Stromal cell of bone marrow (primary cell): ENCODE measurements around the gene GMIP.
"Not testable (repeated sequence)": the region's sequence is repeated elsewhere in the genome, so short reads cannot be mapped to it uniquely, and the experiment has no call there.

Source experiments
- DNase-seq: peaks from one replicate; pipeline ENCODE4 v3.0.0-alpha.2; 2012; ENCODE audit warnings: low read depth

The GMIP gene, protein sequence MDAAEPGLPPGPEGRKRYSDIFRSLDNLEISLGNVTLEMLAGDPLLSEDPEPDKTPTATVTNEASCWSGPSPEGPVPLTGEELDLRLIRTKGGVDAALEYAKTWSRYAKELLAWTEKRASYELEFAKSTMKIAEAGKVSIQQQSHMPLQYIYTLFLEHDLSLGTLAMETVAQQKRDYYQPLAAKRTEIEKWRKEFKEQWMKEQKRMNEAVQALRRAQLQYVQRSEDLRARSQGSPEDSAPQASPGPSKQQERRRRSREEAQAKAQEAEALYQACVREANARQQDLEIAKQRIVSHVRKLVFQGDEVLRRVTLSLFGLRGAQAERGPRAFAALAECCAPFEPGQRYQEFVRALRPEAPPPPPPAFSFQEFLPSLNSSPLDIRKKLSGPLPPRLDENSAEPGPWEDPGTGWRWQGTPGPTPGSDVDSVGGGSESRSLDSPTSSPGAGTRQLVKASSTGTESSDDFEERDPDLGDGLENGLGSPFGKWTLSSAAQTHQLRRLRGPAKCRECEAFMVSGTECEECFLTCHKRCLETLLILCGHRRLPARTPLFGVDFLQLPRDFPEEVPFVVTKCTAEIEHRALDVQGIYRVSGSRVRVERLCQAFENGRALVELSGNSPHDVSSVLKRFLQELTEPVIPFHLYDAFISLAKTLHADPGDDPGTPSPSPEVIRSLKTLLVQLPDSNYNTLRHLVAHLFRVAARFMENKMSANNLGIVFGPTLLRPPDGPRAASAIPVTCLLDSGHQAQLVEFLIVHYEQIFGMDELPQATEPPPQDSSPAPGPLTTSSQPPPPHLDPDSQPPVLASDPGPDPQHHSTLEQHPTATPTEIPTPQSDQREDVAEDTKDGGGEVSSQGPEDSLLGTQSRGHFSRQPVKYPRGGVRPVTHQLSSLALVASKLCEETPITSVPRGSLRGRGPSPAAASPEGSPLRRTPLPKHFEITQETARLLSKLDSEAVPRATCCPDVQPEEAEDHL

DNA sequence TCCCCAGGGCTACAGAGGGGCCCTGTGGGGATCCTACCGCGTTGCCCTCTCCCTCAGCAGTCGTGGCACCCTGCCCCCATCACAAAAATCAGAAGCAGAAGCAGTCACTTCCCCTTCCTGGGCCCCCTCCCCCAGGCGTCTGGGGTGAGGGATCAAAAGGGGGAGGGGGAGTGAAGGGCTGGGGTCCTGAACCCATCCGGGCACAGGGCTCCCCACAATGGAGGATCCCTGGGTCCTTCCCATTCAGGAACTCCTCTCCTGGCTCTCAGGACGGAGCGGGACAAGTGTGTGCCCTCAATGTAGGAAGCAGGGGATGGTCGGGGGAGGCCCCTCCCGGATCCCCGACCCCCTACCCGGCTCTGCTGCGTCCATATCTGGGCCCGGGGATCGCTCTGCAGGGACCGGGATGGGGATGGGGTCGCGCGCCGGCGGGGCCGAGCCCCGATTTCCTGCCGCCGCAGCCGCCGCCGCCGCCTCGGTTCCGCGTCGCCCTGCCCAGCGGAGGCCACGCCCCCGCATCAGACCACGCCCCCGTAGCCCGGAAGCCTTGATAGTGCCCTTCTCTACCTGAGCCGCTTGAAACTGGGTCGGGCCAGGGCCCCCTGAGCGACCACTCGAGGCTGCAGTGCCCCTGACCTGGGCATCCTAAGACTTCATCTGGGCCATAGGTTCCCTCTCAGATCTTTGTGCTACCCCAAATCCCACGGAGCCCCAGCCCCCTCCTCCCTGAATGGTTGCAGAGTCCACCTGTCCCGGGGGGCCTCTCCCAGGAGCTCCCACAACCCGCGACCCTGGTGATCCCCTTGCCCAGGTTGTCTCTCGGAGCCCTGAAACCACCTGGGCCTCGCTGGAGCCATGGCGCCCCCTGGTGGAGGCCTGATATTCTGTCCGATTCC is at the start of gene GMIP:
TSS of gene GMIP (minus strand) at position 500 of the 896 bp plus-strand sequence. CDS start at position 372, 128 bp downstream.
- DNase-seq, result no peak

DNA sequence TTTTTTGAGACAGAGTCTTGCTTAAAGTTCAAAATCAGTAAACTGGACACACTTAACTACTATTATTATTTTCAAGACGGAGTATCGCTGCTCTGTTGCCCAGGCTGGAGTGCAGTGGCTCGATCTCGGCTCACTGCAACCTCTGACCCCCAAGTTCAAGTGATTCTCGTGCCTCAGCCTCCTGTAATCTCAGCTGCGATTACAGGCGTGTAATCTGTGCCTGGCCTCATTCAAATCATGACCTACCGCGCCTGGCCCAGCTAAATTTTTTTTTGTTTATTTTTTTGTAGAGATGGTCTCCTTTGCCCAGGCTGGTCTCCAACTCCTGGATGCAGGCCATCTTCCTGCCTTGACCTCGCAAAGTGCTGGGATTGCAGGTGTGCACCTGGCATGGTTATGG is 48.2 kb upstream of the GMIP start:
- DNase-seq, result no peak

DNA sequence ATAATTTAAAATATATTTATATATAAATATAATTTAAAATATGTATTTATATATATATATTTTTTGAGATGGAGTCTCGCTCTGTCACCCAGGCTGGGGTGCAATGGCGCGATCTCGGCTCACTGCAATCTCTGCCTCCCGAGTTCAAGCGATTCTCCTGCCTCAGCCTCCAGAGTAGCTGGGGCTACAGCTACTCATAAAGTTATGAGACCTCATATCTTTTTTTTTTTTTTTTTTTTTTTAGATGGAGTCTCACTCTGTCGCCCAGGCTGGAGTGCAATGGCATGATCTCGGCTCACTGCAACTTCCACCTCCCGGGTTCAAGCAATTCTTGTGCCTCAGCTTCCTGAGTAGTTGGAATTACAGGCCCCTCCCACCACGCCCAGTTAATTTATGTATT is 45.6 kb upstream of the GMIP start:
- DNase-seq, result not testable (repeated sequence)

DNA sequence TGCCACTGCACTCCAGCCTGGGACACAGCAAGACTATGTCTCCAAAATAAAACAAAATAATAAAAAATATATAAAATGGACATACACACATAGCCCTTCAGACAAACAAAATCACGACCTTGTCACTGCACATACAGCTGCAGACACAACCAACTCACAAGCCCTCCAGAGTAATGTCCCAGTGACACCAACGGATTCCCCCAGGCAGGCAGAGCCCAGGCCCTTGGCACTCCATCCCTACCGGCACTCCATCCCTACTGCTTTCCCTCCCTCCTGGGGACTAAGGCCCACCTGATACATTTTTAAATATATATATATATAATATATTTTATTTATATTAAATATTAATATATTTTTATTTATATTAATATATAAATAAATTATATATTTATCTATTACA is 43.6 kb upstream of the GMIP start:
- DNase-seq, result no peak

DNA sequence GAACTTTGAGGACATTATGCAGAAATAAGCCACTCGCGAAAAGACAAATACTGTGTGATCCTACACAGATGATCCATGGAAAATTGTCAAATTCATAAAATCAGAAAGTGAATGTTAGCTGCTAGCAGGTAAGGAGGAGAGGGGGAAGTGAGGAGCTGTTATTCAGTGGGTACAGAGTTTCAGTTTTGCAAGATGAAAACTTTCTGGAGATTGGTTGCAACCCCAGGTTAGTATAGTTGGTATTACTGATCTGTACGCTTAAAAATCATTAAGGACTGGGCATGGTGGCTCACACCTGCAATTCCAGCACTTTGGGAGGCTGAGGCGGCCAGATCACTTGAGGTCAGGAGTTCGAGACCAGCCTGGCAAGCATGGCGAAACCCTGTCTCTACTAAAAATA is 43.1 kb upstream of the GMIP start:
- DNase-seq, result no peak

DNA sequence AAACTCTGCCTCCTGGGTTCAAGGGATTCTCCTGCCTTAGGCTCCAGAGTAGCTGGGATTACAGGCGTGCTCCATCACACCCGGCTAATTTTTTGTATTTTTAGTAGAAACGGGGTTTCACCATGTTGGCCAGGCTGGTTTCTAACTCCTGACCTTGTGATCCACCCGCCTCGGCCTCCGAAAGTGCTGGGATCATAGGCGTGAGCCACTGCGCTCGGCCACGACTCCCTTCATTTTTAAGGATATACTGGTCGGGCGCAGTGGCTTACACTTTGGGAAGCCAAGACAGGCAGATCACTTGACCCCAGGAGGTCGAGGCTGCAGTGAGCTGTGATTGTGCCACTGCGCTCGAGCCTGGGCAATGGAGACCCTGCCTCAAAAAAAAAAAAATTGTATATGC is 42.7 kb upstream of the GMIP start:
- not testable (repeated sequence) for DNase-seq

DNA sequence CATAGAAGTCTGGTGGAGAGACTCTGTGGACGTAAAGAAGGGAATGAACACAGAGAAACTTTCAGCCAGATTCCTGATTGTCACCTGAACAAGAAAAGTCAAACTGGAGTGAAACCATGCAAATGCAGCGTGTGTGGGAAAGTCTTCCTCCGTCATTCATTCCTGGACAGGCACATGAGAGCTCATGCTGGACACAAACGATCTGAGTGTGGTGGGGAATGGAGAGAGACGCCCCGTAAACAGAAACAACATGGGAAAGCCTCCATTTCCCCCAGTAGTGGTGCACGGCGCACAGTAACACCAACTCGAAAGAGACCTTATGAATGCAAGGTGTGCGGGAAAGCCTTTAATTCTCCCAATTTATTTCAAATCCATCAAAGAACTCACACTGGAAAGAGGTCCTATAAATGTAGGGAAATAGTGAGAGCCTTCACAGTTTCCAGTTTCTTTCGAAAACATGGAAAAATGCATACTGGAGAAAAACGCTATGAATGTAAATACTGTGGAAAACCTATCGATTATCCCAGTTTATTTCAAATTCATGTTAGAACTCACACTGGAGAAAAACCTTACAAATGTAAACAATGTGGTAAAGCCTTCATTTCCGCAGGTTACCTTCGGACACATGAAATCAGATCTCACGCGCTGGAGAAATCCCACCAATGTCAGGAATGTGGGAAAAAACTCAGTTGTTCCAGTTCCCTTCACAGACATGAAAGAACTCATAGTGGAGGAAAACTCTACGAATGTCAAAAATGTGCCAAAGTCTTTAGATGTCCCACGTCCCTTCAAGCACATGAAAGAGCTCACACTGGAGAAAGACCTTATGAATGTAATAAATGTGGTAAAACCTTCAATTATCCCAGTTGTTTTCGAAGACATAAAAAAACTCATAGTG is 36.0 kb upstream of the GMIP start:
- DNase-seq, result no peak

DNA sequence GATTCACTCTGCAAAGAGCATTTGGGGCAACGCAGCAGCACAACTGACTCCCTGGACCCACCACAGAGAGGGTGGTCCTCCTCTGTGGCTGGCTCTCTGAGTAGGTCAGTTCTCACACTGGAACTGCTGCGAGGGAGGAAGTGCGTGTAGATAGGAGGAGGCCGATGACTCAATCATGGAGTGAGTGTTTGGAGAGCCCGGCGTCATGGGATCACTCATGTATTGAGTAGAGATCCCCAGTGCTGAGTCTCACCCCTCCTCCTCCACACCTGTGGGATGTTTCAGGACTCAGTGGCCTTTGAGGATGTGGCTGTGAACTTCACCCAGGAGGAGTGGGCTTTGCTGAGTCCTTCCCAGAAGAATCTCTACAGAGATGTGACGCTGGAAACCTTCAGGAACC is 34.1 kb upstream of the GMIP start:
- DNase-seq, result no peak

DNA sequence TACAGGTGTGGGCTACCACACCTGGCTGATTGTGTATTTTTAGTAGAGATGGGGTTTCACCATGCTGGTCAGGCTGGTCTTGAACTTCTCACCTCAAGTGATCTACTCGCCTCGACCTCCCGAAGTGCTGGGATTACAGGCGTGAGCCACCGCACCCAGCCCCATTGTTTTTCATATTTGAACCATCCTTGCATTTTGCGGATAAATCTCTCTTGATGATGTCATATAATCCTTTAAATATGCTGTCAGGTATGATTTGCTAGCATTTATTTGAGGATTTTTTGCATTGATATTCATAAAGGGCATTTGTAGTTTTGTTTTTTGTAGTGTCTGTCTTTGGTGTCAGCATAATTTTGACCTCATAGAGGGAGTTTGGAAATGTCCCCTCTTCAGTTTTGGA is 30.9 kb upstream of the GMIP start:
- DNase-seq, result no peak

DNA sequence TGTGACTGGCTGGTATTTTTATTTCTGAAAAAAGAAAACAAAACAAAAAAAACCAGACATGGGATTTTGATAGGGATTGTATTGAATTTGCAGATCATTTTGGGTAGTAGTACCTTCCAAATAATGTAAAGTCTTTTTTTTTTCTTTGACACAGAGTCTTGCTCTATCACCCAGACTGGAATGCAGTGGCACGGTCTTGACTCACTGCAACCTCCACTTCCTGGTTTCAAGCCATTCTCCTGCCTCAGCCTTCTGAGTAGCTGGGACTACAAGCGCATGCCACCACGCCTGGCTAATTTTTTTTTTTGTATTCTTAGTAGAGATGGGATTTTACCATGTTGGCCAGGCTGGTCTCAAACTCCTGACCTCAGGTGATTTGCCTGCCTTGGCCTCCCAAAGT is 29.4 kb upstream of the GMIP start:
- no peak for DNase-seq

DNA sequence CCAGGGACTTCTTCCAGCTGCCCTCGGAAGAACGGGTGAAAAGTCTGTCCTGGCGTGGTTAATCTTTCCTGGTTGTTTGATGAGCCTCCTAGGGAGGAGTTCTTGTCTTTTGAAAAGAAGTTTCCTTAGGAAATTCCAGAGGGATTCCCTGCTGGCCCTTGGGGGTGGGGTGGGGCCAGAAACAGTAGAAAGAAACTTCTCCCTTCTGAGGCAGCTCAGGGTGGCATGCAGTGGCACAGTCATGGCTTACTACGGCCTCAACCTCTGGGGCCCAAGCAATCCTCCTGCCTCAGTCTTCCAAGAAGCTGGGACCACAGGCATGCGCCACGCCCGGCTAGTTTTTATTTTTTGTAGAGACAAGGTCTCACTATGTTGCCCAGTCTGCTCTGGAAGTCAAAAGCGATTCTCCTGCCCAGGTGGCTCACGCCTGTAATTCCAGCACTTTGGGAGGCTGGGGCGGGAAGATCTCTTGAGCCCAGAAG is 26.7 kb upstream of the GMIP start:
- DNase-seq, result no peak

DNA sequence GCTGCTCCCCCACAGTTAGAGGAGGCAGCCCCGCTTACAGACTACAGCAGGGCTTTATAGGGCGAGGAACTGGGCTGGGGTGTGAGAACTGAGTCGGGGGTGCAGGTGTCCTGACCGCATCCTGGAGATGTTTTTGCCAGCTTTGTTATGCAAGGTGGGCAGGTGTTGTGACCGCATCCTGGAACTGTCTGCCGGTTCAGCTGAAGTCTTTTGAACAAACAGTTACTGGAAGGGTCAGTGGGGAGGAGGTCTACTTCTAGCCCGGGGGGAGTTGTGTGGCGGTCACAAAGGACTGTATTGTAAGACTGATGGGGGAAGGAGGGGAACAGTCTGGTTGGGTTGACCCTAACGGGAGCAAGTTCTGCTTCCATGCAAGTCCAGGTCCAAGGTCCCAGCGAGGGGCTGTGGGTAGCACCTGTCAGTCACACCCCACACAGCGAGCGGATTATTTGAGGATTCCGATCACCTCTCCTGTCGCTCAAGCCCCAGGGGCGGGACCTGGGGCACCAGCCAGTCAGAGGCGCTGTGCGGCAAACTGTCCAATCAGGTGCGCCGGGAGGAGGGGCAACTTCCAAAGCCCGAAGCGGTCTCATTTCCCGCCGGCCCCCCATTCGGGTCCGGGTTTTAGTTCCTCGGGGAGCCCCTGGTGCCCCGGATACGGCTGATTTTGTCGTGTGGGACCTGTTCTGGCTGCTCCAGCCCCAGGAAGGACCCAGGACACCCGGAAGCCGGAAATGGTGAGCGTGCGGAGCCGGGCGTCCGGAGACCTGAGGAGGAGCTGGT is 25.0 kb upstream of the GMIP start, which contains the start of gene ZNF101:
TSS of gene ZNF101 (plus strand) at position 610 of the 783 bp plus-strand sequence. CDS start at position 735, 125 bp downstream.
- DNase-seq, result peak; percentile 76

DNA sequence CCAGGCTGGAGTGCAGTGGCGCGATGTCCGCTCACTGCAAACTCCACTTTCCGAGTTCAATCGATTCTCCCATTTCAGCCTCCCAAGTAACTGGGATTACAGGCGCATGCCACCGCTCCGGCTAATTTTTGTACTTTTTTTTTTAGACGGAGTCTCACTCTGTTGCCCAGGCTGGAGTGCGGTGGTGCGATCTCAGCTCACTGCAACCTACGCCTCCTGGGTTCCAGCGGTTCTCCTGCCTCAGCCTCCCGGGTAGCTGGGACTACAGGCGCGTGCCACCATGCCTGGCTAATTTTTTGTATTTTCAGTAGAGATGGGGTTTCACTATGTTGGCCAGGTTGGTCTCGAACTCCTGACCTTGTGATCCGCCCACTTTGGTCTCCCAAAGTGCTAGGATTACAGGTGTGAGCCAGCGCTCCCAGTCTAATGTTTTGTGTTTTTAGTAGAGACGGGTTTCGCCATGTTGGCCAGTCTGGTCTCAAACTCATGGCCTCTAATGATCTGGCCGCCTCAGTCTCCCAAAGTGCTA is 22.0 kb upstream of the GMIP start:
- not testable (repeated sequence) for DNase-seq

DNA sequence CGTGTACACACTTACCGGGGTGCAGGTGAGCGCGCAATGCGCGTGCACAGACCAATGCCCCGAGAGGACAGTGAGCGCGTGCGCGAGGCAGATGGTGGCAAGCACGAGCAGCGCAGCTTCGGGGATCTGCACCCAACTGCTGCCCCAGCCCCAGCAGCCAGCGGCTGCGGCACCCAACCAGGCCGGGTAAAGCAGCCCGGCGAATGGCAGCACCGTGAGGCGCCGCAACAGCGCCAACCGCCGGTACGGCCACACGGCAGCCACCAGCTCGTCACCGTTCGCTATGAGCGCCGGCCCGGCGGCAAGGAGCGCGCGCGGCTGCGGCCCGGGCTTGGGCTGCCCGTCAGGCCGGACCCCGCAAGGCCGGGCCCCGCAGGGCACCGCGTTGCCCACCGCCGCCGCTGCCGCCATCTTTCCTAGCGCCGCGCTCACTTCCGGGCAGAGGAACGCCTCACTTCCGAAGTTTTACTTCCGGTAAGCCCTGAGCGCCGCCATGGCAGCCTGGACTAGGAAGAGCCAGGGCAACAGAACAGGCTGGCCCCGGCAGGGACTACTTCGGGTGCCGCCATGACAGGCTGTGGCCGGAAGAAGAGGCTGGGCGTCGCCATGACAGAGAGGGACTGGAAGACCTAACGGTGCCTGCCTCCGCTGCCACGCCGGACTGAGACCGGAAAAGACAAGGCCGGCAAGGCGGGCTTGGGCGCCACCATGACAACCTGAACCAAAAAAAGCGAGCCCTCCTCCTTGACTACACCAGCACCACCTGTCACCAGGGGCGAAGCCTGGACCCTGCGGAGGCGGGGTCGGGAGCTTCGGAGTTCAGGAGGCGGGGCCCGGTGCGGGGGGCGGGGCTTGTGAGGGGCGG is 20.0 kb upstream of the GMIP start, which contains the start of gene ATP13A1:
TSS of gene ATP13A1 (minus strand) at position 421 of the 865 bp plus-strand sequence. CDS start at position 411, 10 bp downstream.
- DNase-seq, result peak; percentile 94

DNA sequence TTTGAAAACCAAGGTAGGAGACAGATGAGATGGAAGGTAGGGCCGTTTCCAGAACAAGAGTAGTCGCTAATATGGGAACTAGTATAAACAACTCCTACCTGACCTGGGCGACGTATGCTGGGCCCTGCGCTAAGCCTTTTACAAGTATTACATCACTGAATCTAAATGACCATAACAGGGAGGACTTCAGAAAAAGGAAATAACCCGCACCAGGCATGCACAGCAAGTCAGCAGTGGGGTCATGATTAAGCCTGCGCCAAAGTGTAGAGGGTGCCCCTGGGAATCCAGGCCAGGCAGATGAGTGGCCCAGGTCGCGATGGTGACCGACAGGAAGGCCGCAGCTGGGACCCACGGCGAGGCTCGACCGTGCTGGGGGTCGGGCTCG is 19.4 kb upstream of the GMIP start:
- DNase-seq, result no peak

DNA sequence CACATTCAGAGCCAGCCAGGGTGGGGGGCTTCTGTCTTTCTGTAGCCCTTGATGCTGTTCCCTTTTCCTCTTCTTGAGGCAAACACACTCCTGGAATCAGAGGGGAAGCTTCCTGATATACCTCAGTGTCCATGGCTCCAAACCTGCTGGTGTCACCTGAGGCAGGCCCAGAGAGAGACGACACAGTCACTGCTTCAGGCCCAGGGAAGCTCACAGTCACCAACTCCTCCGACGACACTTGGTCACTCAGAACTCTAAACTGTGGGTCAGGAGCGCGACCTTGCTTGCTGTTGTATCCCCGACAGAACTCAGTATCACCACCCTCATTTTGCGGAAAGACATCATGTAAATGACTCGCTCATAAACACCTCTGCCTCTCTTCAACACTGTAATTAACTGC is 18.9 kb upstream of the GMIP start:
- DNase-seq, result no peak

DNA sequence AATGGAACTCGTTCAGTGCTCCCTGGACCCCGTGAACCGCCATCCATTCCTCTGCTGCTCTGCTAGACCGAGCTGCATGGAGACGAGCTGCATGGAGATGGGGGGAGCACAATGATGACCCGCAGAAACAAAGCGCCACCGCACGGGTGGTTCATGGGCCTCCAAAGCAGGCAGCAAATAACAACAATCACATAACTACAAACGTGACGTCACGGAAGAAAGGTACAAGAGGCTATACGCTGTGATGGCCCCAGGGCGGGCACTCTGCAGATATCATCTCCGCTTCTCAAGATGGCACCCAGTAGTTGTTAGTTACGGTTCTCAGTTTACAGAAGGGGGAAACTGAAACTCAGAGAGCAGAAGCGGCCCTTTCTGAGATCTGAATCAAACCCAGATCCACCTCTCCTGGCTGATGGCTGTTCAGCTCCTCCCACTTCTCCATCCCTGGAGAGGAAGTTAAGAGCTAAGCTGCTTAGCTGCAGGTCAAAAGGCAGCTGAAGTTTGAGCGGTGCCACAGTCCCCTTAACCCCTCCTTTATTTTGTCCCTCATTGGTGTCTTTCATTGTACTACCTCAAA is 18.3 kb upstream of the GMIP start:
- DNase-seq, result no peak

DNA sequence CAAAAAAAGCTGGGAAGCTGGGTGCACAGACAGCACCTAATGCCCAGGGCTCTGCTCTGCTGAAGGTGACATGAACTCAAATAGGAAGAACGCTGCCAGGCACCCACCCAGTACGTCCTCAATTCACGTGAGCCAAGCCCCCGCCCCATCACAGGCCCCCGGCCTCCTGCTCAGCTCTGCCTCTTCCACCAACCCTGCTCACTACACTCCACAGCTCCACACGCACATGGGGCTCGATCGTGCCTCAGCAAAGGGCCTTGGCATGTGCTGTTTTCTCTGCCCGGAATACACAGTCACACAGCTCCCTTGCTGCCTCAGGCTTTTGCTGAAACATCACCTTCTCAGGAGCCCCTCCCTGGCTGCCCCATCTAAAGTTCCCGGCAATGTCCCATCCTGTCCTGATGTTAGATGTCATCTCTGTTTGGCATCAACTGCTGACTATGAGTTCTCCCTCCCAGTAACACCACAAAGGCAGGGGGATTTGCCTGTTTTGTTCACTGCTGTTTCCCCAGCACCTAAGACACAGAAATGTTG is 17.8 kb upstream of the GMIP start:
- no peak for DNase-seq
